Colonic mucosa (tissue), 4 donors: ENCODE measurements around the gene ZNF648. TPM values are rescaled to one million over a fixed set of nuclear protein-coding genes. Genes with fewer than 3 reads are reported as not detected.

Source experiments
- DNase-seq: peaks from one replicate; pipeline ENCODE4 v3.0.0-alpha.2; 2020
- H3K27ac ChIP-seq: fragments of 200-600 bp; one replicate; pipeline ENCODE4 v1.8.0; 2021
- H3K27me3 ChIP-seq: fragments of 200-600 bp; one replicate; pipeline ENCODE4 v1.8.0; 2021
- H3K36me3 ChIP-seq: fragments of 200-600 bp; one replicate; pipeline ENCODE4 v1.8.0; 2021
- H3K4me1 ChIP-seq: fragments of 200-600 bp; one replicate; pipeline ENCODE4 v1.8.0; 2021; ENCODE audit warnings: mild to moderate bottlenecking
- H3K4me3 ChIP-seq: fragments of 200-600 bp; one replicate; pipeline ENCODE4 v1.8.0; 2021
- H3K9ac ChIP-seq, 2 donors: one replicate each; pipeline ENCODE4 v1.7.0; 2013; ENCODE audit warnings: control low read depth in 2 of 2, low read depth in 2 of 2, low read length in 2 of 2
- H3K9me3 ChIP-seq: fragments of 200-600 bp; one replicate; pipeline ENCODE4 v1.8.0; 2021
- CTCF ChIP-seq: fragments of 200-600 bp; IDR thresholded peaks from one replicate; pipeline ENCODE4 v1.8.0; 2022; ENCODE audit warnings: antibody characterized with exemption, mild to moderate bottlenecking
- intact Hi-C: fragments of 100-400 bp; cut with DNase I; formaldehyde crosslinking; loops from one replicate; pipeline ENCODE4 v1.14.1; 2022
- total RNA-seq, 2 donors: library from RNA; stranded (reverse); fragmentation: NEBNext Ultra II Directional in 1 of 2; extraction: Animal tissue kit (Norgen Biotek cat#: 25700) in 1 of 2; gene quantifications; one replicate each; pipeline ENCODE4 v1.2.1, GENCODE V29; 2021
- donor health status: healthy.
- donor health status: DM: no; HTN: no; CAD: no.
- donor health status: DM: no; HTN: no; CAD: no.

Gene ZNF648
- total RNA-seq, 2 donors from 2014 or later = 0.07 TPM; not detected in 1

- Histone ChIP-seq H3K36me3 (no peaks in the 10 kb centered on the region), H3K9me3 (no peaks in the 10 kb centered on the region), H3K4me3 (no peak overlapping the region), H3K27me3 (no peaks in the 10 kb centered on the region), H3K9ac (no peak overlapping the region), H3K4me1 (no peaks in the 10 kb centered on the region), H3K27ac (no peak overlapping the region)
- intact Hi-C loops = no loop called here
- TF ChIP-seq CTCF = no peak
- no peak for DNase-seq
These were observed 29.6 kb upstream of the ZNF648 start for GRCh38 chr1:182091083-182091482.

GRCh38 chr1:182087719-182088350 lies 26.3 kb upstream of the ZNF648 start:
- Histone ChIP-seq H3K36me3 (no peaks in the 10 kb centered on the region), H3K27ac (no peak overlapping the region), H3K9ac (no peak overlapping the region), H3K27me3 (no peaks in the 10 kb centered on the region), H3K4me1 (no peaks in the 10 kb centered on the region), H3K4me3 (no peak overlapping the region), H3K9me3 (no peaks in the 10 kb centered on the region)
- DNase-seq = no peak
- no peak for TF ChIP-seq CTCF
- intact Hi-C loops = loop anchor here (5.0 to 10.0 kb wide), 2 partner anchors 507 to 694 kb away; no protein-coding TSS in a partner anchor

GRCh38 chr1:182087304-182087703 lies 25.8 kb upstream of the ZNF648 start:
- intact Hi-C loops = loop anchor here (5.0 to 10.0 kb wide), 2 partner anchors 507 to 695 kb away; no protein-coding TSS in a partner anchor
- H3K4me1 ChIP-seq = no peaks in the 10 kb centered on the region
- H3K4me3 ChIP-seq = no peak overlapping the region
- H3K9ac ChIP-seq = no peak overlapping the region
- no peaks in the 10 kb centered on the region for H3K36me3 ChIP-seq
- no peaks in the 10 kb centered on the region for H3K9me3 ChIP-seq
- H3K27me3 ChIP-seq = no peaks in the 10 kb centered on the region
- H3K27ac ChIP-seq = no peak overlapping the region
- TF ChIP-seq CTCF = no peak
- no peak for DNase-seq

- DNase-seq = no peak
- no peak overlapping the region for H3K4me3 ChIP-seq
- TF ChIP-seq CTCF = no peak
- H3K36me3 ChIP-seq = no peaks in the 10 kb centered on the region
- H3K9me3 ChIP-seq = no peaks in the 10 kb centered on the region
- H3K9ac ChIP-seq = no peak overlapping the region
- H3K27ac ChIP-seq = no peak overlapping the region
- no peaks in the 10 kb centered on the region for H3K4me1 ChIP-seq
- no peaks in the 10 kb centered on the region for H3K27me3 ChIP-seq
- intact Hi-C loops = loop anchor here (5.0 to 10.0 kb wide), 2 partner anchors 508 to 696 kb away; no protein-coding TSS in a partner anchor
These were observed 25.1 kb upstream of the ZNF648 start for GRCh38 chr1:182086620-182087019.

GRCh38 chr1:182086136-182086535 lies 24.6 kb upstream of the ZNF648 start:
- intact Hi-C loops = loop anchor here (5.0 to 10.0 kb wide), 2 partner anchors 509 to 696 kb away; no protein-coding TSS in a partner anchor
- H3K9me3 ChIP-seq = no peaks in the 10 kb centered on the region
- H3K4me1 ChIP-seq = no peaks in the 10 kb centered on the region
- H3K36me3 ChIP-seq = no peaks in the 10 kb centered on the region
- H3K27ac ChIP-seq = no peak overlapping the region
- DNase-seq = no peak
- H3K27me3 ChIP-seq = no peaks in the 10 kb centered on the region
- H3K9ac ChIP-seq = no peak overlapping the region
- H3K4me3 ChIP-seq = no peak overlapping the region
- no peak for TF ChIP-seq CTCF
